NCI-H1694 (cell line): ENCODE results near the gene TADA2A.

Source experiments
- DNase-seq: peaks from one replicate; lab custom pipeline; 2025; lab: John Stamatoyannopoulos, UW

The TADA2A gene

GRCh38 chr17:37463039-37463438, 56.4 kb downstream of the TADA2A start:
- DNase-seq = no peak

GRCh38 chr17:37465069-37465616, 58.5 kb downstream of the TADA2A start:
- no peak for DNase-seq

GRCh38 chr17:37466471-37466870, 59.8 kb downstream of the TADA2A start:
- DNase-seq = no peak

- no peak for DNase-seq
Measured at GRCh38 chr17:37470181-37470580, 63.5 kb downstream of the TADA2A start.

- no peak for DNase-seq
Measured at GRCh38 chr17:37475731-37476420, 69.2 kb downstream of the TADA2A start.

GRCh38 chr17:37476431-37477120, 69.9 kb downstream of the TADA2A start:
- peak; percentile 94 for DNase-seq

- peak; percentile 93 for DNase-seq
Measured at GRCh38 chr17:37478187-37478586, 71.5 kb downstream of the TADA2A start.

GRCh38 chr17:37479025-37479424, 72.3 kb downstream of the TADA2A start:
- peak; percentile 29 for DNase-seq

GRCh38 chr17:37480427-37480826, 73.7 kb downstream of the TADA2A start:
- DNase-seq = no peak

- DNase-seq = no peak
Measured at GRCh38 chr17:37481001-37481665, 74.4 kb downstream of the TADA2A start.

- DNase-seq = peak; percentile 77
Measured at GRCh38 chr17:37483311-37484039, 76.8 kb downstream of the TADA2A start.

- DNase-seq = no peak
Measured at GRCh38 chr17:37485938-37486570, 79.4 kb downstream of the TADA2A start.

GRCh38 chr17:37488009-37488604, 81.4 kb downstream of the TADA2A start:
- peak; percentile 55 for DNase-seq

GRCh38 chr17:37488607-37489196, 82.0 kb downstream of the TADA2A start:
- DNase-seq = no peak

- peak; percentile 43 for DNase-seq
Measured at GRCh38 chr17:37489197-37490001, 82.7 kb downstream of the TADA2A start, which contains the start of gene DUSP14. Gene DUSP14, plus strand, starts transcription at chr17:37489891. Its CDS starts 22,382 bp downstream, at chr17:37512273.

GRCh38 chr17:37490022-37490587, 83.4 kb downstream of the TADA2A start:
- no peak for DNase-seq

- DNase-seq = no peak
Measured at GRCh38 chr17:37490638-37491614, 84.2 kb downstream of the TADA2A start.

- DNase-seq = no peak
Measured at GRCh38 chr17:37492167-37492566, 85.5 kb downstream of the TADA2A start.
